HEK293 (cell line): ENCODE data around the gene LRRC8B.

Experiments
- CTCF ChIP-seq: fragments of 450-650 bp; formaldehyde crosslinking; IDR thresholded peaks from 2 replicates; pipeline ENCODE4 v1.5.1; 2016; ENCODE audit warnings: missing biosample characterization, missing genetic modification characterization
- KLF16 ChIP-seq: fragments of 450-650 bp; formaldehyde crosslinking; IDR thresholded peaks from 2 replicates; pipeline ENCODE4 v1.5.1; 2017; ENCODE audit warnings: missing biosample characterization, missing genetic modification characterization
- REST ChIP-seq: fragments of 450-650 bp; formaldehyde crosslinking; IDR thresholded peaks from 2 replicates; pipeline ENCODE4 v1.5.1; 2016; ENCODE audit warnings: missing biosample characterization, missing genetic modification characterization
- ZBTB17 ChIP-seq: fragments of 450-650 bp; formaldehyde crosslinking; IDR thresholded peaks from 2 replicates; pipeline ENCODE4 v1.5.1; 2016; ENCODE audit warnings: missing biosample characterization, missing genetic modification characterization
- ZBTB21 ChIP-seq: fragments of 450-650 bp; formaldehyde crosslinking; IDR thresholded peaks from 2 replicates; pipeline ENCODE4 v1.5.1; 2017; ENCODE audit warnings: missing biosample characterization, missing genetic modification characterization
- ZNF155 ChIP-seq: fragments of 450-650 bp; formaldehyde crosslinking; IDR thresholded peaks from 2 replicates; pipeline ENCODE4 v1.5.1; 2016; ENCODE audit warnings: missing biosample characterization, missing genetic modification characterization
- ZNF174 ChIP-seq: fragments of 450-650 bp; formaldehyde crosslinking; IDR thresholded peaks from 2 replicates; pipeline ENCODE4 v1.5.0; 2017; ENCODE audit warnings: missing biosample characterization, mild to moderate bottlenecking, missing genetic modification characterization
- ZNF510 ChIP-seq: fragments of 450-650 bp; formaldehyde crosslinking; IDR thresholded peaks from 2 replicates; pipeline ENCODE4 v1.5.1; 2018; ENCODE audit warnings: mild to moderate bottlenecking, missing genetic modification characterization, missing biosample characterization; ENCODE audit not compliant: insufficient replicate concordance
- TF ChIP-seq, protein P1 (sequence below): fragments of 450-650 bp; formaldehyde crosslinking; IDR thresholded peaks from 2 replicates; pipeline ENCODE4 v1.5.1; 2016; ENCODE audit warnings: missing biosample characterization, missing genetic modification characterization

GRCh38 chr1:89610457-89611011 is 85.9 kb downstream of the LRRC8B start:
- TF ChIP-seq ZBTB21 (tag by site-specific recombination) (no peak), CTCF (tag by site-specific recombination) (no peak), ZNF155 (no peak), ZNF510 (tag by site-specific recombination) (no peak), KLF16 (no peak), REST (tag by site-specific recombination) (no peak), ZBTB17 (no peak), ZNF174 (tag by site-specific recombination) (no peak)
- TF ChIP-seq, protein P1, sequence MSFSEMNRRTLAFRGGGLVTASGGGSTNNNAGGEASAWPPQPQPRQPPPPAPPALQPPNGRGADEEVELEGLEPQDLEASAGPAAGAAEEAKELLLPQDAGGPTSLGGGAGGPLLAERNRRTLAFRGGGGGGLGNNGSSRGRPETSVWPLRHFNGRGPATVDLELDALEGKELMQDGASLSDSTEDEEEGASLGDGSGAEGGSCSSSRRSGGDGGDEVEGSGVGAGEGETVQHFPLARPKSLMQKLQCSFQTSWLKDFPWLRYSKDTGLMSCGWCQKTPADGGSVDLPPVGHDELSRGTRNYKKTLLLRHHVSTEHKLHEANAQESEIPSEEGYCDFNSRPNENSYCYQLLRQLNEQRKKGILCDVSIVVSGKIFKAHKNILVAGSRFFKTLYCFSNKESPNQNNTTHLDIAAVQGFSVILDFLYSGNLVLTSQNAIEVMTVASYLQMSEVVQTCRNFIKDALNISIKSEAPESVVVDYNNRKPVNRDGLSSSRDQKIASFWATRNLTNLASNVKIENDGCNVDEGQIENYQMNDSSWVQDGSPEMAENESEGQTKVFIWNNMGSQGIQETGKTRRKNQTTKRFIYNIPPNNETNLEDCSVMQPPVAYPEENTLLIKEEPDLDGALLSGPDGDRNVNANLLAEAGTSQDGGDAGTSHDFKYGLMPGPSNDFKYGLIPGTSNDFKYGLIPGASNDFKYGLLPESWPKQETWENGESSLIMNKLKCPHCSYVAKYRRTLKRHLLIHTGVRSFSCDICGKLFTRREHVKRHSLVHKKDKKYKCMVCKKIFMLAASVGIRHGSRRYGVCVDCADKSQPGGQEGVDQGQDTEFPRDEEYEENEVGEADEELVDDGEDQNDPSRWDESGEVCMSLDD (tag by site-specific recombination): no peak
